H4 (cell line): ENCODE measurements around the gene VKORC1. TPM values are rescaled to one million over a fixed set of nuclear protein-coding genes. Genes with fewer than 3 reads are reported as not detected.
A peak's percentile ranks its signal among the peaks of the same experiment; 100 is the strongest.
"Not testable (repeated sequence)": the region's sequence is repeated elsewhere in the genome, so short reads cannot be mapped to it uniquely, and the experiment has no call there.

ENCODE experiments used
- DNase-seq: peaks from one replicate; pipeline ENCODE4 v3.0.0-alpha.2; 2015; ENCODE audit warnings: low spot score
- total RNA-seq: library from RNA; depleted of rRNA; stranded (reverse); fragments of >200 nt; shearing (Covaris generic); gene quantifications from 2 replicates; pipeline ENCODE4 v1.2.3, GENCODE V29; 2014

VKORC1 gene
- total RNA-seq, 1 experiment from 2014 or later = 81.7 TPM

DNA sequence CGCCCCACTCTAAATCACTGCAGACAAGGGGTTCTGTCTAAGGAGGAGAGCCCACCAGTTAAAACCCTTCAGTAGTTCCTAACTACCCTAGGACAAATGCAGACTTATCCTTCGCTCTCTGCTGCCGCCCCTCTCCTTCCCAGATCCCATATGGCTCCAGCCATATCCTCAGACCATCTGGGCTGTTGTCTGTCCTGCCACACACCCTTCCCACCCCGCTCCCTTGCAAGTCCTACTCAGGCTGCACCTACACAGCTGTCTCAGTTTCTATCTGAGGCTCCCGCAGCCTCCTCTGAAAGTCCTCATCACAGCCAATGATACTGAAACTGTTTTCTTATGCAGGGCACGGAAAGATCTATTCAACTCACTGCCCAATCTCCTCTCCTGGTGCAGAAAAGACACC, 12.9 kb upstream of the VKORC1 start:
- no peak for DNase-seq

DNA sequence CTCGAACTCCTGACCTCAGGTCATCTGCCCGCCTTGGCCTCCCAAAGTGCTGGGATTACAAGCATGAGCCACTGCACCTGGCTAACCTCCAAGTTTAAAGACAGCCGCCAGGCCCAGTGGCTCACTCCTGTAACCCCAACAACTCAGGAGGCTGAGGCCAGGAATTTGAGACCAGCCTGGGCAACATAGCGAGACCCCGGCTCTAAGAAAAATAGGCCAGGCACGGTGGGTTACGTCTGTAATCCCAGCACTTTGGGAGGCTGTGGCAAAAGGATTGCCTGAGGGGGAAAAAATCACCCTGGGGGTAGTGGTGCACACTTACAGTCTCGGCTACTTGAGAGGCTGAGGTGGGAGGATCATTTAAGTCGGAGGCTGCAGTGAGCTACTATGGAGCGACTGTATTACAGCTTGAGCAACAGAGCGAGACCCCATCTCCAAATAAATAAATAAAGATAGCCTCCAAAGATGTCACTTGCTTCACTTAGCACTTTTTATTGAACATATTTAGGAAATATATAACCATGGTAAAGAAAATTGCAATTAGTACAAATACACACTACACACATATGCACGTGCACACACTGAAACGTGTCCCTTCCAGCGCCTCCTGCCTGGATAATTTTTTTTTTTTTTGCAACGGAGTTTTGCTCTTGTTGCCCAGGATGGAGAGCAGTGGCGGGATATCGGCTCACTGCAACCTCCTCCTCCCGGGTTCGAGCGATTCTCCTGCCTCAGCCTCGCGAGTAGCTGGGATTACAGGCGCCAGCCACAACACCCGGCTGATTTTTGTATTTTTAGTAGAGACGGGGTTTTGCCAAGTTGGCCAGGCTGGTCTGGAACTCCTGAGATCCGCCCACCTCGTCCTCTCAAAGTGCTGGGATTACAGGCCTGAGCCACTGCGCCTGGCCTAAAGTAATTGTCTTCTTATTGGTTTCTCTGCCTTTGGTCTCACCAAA, 12.2 kb upstream of the VKORC1 start:
- DNase-seq = no peak

DNA sequence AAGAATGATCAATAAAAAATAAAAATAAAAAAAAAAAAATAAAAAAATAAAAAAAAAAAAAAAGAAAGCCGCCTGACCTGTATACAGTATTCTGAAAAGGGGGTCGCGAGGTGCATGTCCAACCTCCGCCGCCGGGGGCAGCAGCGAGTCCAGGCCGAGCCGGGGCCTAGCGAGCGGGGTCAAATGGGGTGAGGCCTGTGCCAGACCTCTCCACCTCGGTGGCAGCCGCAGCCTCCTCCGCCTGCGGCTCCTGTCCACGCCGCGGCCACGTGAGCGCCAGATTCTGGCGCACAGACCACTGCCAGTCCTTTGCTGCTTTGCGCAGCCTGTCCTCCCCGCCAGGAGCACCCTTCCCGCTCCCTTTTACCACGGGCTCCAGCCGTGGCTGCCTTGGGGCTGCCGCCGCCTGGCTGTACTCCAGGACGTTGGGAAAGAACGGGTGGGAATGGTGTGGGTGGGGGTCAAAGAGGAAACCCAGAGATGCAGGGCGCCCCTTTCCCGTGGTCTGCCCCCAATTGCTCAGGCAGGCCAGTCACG, 11.1 kb upstream of the VKORC1 start:
- DNase-seq = peak; percentile 52

DNA sequence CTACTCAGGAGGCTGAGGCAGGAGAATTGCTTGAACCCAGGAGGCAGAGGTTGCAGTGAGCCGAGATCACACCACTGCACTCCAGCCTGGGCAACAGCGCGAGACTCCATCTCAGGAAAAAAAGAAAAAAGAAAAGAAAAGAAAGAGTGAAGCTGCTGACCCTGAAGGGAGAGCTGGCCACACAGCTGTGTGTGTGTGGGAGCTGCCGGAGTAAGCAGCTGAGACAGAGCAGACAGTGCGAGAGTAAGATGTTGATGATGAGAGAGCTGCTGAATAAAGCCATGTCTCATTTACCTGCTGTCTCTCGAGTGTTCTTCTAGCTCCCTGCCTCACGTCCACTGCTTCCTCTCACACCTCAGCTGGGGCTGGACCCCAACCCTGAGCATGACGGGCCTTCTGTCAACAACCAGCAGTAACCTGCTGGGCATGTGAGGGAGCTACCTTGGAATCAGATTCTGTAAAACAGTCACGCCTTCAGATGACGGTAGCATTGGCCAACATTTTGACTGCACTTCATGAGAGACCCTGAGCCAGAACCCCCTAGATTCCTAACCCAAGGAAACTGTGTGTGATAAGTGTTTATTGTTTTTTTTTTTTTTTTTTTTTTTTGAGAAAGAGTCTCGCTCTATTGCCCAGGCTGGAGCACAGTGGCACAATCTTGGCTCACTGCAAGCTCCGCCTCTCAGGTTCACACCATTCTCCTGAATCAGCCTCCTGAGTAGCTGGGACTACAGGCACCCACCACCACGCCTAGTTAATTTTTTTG, 6.5 kb upstream of the VKORC1 start:
- not testable (repeated sequence) for DNase-seq

DNA sequence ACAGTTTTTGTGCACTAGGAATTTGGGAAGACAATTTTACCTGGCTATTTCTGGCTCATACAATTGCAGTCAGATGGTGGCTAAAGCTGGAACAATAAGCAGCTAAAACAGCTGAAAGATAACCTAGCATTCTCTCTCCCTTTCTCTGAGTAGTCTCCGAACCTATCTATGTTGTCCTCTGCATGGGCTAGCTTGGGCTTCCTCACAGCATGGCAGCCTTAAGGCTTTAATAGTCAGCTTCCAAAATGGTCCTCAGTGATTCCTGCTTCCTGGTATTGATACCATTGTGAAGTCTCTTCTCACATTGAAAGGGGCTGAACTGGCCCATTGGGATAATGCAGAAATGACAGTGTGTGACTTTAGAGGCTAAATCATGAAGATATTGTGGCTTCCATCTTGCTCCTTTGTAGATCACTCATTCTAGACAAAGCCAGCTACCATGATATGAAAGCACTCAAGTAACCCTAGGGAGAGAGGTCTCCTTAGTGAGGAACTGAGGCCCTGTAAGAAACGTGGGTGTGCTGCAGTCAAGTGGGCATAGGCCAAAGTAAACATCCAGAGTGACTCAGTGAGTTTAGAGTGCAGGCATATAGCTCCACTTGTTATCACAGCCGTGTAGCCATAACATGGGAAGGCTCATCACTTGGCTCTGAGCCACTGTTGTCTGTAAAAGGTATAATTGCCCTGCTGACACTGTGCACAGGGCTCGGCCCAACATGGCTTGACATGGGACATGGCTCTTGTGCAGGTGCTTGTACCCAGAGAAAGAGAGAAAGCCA, 5.5 kb upstream of the VKORC1 start:
- no peak for DNase-seq

DNA sequence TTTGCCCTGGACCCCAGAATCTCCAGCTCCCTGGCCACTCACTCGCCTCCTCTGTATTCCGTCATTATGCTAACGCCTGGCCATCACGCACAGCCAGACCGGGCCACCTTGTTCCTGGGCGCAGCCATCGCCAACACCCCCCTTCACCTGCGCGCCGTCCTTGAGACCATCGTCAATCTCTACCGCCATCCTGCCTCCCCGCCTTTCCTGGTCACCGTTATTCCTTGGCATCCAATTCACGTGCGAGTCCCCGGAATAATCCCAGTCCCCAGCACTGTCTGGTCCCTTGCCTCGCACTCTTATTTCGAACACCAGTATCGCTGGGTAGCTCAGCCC, 541 bp downstream of the VKORC1 start:
- DNase-seq = no peak

DNA sequence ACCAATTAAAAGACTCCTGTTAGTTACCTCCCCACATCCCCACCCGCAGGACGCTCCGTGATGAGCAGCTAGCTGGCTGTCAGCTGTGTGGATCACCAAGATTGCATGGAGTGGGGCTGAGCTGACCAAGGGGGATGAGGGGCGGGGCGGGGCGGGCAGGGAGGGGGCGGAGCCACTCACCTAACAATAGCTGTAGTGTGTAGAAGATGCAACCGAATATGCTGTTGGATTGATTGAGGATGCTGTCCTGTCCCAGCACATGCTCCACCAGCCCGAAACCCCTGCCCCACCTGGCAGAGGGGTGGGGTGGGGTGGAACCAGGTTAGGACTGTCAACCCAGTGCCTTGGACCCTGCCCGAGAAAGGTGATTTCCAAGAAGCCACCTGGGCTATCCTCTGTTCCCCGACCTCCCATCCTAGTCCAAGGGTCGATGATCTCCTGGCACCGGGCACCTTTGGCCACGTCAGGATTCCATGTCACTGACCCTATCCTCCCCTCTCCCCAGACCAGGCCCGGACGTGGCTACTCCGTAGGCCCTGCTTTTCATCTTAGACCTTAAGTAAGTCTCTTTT, 1.4 kb downstream of the VKORC1 start:
- DNase-seq = peak; percentile 36

DNA sequence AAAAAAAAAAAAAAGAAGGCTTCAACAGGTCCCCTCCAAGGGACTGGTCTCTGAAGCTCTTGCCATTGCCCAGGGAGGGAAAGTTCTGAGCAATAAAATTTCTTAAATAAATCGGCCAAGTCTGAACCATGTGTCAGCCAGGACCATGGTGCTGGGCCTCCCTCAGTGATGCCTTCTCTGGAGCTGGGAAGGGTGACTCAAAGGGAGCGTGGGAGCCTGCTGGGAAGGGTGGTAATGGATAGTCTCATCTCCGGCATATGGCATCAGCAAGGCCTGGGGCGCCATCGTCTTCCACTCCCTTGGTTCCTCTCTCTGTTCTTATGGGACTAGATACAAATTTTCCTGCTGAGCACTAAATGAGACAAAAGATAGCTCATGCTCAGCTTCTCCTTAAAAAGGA, 2.3 kb downstream of the VKORC1 start:
- DNase-seq = no peak

DNA sequence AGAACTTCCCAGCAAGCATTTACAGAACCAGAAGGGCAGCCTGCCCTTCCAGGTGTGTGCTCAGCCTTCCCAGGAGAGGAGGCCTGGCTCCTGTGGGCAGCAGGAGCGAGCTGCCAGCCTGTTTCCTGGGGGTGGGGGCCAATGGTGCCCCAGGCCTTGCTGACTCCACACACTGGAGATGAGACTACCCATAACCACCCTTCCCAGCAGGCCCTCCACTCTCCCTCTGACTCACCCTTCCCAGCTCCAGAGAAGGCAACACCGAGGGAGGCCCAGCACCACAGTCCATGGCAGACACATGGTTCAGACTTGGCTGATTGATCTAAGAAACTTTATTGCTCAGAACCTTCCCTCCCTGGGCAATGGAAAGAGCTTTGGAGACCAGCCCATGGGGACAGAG, 4.1 kb downstream of the VKORC1 start:
- no peak for DNase-seq

DNA sequence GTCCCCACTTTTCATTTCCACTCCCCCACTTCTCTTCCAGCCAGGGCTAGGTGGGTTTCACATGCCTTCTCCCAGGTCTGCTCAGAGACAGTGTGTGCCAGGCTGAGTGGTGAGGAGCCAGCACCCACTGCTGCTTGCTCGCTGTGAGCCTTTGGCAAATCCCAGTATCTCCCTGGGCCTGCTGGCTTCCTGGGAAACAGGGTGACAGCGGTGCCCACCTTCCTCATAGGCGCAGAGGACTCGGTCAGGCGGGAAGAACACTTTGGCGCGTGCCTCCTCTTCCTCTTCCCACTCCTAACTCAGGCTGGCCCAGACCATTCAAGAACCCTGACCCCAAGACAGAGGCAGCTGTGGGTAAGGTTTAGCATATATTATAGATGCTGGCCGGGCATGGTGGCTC, 5.4 kb downstream of the VKORC1 start:
- DNase-seq = no peak

DNA sequence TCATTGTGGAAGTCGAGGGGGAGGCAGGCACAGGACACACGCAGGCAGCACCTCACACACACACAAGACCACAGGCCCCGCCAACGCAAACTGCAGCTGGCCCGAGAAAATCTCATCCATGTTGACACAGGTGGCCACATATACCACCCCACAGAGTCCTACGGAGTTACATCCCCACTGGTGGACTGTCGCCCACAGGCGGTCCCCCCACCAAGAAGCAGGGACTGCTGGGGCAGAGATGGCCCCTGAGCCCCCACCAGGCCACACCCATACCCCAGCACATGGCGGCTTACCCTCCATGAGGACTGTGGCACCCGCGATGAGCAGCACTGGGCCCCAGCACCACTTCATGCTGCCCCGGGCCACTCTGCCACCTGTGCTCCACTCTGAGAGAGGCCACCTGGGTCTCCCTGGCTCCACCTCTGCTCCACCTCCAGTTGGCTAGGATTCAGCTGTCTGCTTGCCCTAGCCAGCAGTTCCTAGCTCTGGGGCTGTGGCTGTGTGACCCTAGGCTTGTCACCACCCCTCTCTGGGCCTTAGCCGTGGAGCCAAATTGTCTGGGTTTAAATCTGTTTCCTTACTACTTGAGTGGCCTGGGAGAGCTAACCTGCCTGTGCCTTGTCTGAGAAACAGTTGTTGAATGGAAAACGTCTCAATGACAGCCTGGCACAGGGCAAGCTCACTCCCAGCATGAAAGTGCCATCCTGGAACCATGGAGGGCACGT, 6.0 kb downstream of the VKORC1 start, which contains the start of gene PRSS53:
Gene PRSS53, minus strand, starts transcription at position 485 of the 725 bp plus-strand sequence. Its CDS starts 134 bp downstream, at position 351.
- no peak for DNase-seq

DNA sequence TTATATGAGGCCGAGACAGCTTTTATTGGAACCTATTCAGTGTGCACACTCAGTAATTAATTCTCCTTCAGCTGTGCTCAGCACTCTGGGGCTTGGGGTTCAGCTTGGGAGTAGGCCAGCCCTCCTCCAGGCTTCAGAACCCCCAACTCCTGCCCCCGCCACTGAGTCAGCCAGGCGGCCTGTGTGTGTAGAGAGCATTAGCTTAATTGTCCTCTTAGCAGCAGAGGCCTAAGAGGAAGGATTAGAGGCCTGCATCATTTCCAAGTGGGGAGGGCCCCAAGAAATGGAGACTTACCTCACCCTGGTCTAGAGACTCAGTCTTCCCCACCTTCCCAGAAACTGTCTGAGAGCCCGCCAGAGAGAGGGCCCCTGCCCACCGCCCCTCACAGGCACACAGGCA, 6.6 kb downstream of the VKORC1 start:
- DNase-seq = no peak

DNA sequence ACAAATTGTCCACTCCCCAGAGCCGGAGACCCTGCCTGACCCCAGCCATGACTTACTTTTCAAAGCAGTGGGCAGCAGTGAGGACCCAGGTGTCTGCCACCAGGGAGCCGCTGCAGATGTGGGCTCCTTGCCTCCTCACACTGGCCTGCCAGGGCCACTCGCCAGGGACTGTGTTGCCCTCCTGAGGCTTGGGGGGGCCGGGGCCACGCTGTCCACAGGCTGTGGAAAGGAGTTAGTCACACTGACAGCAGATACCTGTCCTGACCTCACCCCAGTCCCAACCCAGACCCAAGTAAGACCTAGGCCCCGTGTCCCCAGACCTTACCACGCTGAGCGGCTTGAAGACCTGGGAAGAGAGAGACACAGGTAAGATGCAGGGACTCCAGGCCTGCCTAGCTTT, 7.1 kb downstream of the VKORC1 start:
- no peak for DNase-seq

DNA sequence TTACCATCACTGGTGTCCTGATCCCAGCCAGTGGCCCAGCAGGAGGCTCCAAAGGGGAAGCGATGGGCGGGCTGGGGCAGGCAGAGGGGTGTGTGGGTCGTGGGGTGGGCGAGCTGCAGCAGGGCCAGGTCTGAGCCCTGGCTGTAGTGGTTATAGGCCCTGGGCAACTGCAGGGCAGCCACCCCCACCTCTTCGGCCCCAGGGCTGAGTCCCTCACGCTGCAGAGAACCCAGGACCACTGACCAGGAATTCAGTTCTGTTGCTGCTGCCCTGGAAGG, 8.0 kb downstream of the VKORC1 start:
- DNase-seq = no peak

DNA sequence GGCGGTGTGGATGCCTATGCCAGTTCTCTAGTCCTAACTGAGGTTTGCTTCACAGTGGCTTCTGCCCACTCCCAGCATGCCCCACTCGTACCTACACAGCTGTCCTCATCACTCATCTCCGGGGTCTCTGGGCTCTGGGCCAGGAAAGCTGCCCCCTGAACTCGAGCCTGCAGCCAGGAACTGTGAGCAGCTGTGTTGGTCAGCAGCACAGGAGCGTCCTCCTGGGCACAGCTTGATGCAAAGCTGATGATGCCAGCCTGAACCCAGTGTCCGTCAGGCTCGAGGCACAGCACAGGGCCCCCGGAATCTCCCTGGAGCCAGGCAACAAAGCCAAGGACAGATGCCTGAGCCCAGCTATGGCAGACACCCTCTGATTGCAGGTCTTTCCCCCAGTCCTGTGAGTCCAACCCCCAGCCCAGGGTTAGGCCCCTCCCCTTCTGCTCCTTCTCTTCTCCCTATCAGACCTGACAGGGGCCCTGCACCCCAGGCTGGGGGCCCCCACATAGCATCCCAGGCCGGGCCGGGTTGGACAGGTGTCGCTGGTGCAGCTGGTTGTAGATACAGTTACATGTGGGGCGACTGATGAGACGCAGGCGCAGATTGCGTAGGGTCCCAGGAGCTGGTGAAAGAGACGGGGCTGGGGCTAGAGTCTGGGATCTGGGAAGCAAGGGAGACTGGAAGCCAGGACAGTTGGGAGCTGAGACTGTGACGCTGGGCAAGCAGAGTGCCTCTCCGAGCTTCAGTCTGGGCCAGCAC, 8.5 kb downstream of the VKORC1 start:
- DNase-seq = no peak

DNA sequence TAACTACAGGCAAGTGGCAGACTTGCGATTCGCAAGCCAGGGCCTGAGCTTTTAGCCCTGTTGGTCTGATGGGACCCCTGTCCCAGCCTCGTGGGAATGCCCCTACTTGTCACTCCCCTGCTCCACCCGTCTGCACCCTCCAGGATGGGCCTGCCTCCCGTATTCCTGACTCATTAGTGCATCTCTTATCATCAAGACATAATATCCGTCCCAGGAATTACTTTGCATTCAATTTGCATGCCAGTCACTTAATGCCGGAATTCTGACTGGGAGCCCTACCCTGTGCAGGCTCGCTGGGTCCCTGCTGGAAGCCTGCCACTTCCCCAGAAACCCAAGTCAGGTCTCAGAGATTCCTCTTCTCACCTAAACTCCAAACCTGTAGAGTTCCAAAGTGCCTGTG, 9.2 kb downstream of the VKORC1 start:
- no peak for DNase-seq

DNA sequence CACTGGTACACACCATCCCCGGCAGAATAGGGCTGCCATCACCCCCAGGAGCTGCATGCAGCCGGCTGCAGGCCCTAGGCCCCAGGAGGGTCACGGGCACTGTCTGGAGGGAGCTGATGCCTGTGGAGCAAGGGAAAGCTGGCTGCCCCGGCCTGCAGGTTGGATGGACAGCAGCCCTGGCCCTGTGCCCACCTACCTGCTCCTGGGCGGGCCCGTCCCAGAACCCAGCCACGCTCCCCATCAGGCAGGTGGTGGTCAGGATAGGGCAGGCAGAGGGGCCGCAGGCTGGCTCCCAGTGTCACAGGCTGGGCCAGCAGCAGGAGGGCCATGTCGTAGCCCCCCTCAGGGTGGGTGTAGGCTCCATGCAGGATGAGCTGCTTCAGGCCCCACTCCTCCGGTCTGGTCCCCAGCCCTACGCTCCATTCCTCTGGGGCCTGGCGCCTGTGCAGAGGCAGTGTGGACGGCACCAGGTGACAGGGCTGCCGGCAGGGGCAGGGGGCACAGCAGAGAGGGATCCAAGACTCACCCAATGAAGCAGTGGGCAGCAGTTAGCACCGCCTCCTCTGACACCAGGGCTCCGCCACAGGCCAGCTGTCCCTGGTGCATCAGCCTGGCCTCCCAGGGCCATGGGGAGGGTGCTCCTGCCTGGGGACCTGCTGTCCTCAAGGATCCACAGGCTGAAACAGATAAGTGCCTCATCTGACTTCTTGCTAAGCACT, 9.9 kb downstream of the VKORC1 start:
- DNase-seq = no peak

DNA sequence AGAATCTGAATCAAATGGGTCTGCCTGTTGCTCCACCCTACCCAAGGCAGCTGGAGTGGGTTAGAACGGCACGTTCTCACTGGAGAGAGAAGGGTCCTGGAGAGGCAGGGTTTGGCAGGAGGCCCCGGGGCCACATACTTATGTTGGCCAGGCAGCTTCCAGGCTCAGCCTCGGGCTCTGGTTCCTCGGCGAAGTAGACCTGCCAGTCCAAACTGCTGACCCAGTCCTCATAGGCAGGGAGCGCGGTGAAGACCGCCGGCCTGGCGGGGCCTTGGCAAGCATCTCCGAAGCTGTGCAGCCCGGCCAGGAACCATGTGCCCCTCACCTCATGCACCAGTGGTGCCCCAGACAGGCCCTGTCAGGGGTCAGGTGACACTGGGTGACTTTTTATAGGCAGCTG, 10.6 kb downstream of the VKORC1 start:
- no peak for DNase-seq

DNA sequence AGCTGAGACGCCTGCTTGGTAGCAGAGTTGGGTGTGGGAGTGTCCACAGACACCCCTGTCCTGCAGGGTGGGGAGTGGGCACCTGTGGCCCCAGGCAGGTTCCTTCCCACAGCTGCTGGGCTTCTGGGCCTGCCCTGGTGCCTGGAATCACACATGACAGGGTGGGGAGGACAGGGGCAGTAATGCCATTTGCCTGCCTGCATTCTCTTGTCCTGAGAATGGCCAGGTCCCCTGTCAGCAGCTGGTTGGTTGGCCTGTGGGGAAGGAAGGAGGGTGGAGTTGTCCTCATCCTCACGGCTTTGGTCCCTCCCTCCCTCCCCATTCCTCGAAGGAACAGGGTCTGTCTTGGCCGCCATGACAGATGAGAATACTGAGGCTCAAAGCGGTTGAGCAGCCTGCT, 11.0 kb downstream of the VKORC1 start:
- no peak for DNase-seq

DNA sequence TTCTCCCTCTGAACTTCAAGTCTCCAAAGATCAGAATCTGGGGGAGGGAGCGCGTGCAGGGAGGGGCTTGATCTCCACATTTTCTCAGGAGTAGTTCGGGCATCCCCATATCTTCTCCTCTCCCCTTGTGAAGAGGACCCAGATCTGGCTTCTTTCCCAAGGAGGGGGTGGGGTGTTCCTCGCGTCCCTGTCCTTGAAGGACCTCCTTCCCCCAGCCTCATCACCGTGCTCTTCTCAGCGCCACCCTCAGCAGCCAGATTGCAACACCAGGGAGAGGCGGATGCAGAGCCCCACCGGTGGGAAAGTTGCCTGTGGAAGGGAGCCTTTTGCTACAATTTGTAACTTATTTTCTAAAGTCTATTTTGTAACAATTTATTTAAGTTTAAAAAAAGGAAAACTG, 11.5 kb downstream of the VKORC1 start:
- DNase-seq = no peak
